ENCODE measurements around the gene CDIP1.

Gene CDIP1

DNA sequence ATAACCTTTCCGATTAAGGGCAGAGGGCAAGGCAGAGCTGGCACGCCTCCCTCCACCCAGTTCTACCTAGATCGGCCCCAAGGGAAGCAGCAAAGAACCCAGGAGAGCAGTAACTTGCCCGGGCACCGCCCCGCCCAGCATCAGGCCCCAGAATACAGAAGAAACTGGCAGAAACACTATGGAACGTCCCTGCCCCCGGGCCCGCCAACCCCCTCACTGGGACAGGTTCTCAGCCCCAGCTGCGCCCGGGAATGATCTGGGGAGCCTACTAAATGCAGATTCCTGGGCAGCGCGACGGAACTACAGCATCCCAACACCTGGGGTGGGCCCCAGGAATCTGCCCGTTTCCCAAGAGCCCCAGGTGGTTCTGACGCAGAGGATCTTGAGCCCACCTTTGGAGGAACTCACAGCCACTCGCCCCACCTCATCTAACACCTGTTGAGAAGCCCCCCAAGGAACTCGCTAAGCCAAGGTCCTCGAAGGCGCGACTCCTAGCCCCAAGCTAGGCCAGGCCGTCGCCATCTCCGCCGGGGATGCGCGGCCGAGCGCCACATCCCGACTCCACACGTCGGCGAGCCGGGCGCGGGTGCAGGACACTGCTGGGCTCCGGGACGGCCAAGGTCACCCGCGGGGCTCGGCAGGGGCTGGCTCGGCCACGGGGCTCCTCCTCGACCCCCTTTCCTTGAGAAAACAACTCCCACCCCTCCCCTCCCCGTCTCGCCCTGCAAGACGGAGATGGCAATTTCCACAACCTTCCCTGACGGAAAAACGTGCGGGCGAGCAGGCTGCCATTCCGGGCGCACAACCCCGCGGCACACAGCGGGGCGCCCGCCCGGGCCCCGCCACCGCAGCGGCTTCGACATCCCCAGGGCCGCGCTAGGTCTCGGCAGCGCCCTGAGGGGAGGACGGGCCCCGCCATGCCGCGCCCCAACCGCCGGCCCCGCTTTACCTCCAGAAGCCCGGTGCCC, 913 bp downstream of the CDIP1 start:
- DNase-seq (ENCODE audit: low spot score) = peak; percentile 62

DNA sequence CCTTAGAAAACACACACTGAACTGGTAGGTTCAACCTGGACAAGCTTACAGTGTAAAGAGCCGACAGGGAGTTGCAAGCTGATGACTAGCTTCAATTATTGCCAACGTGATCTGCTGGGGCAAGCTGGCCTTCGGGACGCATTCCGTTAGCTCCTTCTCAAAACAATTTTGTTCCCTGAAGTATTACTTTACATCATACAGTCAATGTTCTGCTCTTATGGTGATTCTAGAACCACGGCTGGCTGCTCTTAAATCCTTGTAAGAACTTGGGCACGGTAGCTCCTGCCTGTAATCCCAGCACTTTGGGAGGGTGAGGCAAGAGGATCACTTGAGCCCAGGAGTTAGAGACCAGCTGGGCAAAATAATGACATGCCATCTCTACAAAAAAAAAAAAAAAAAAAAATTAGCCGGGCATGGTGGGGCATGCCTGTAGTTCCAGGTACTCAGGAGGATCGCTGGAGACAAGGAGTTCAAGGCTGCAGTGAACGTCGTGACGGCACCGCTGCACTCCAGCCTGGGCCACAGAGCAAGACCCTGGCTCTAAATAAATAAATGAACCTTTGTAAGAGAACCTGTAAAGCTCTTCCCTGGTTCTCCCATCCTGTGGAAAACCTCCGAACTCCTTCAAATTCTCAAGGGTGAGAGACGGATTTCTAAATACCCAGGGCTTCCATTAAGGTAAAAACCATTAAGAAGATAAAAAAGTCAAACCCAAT, 2.0 kb downstream of the CDIP1 start:
- no peak for DNase-seq (ENCODE audit: low spot score)

DNA sequence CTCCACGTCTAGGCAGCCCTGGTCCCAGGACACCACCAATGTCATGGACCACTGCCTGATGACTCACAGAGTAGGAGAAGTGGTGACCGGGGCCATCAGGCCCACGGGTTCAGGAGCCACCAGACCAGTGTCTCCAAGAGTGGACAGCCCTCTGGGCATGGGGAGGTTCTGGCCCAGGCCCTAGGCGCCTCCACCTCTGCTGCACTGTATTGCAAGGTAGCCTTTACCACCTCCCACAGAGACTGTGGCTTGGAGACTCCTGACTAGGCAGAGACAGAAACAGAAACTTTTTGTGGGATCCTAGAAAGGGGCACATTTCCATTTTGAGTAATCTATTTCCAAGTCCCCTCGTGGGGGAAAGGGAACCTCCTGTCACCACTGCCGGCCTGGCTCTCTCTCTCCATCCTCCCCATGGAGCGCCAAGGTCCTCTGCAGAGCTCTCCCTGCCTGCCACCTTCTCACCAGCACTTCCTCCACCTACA, 2.9 kb downstream of the CDIP1 start:
- DNase-seq (ENCODE audit: low spot score) = no peak

DNA sequence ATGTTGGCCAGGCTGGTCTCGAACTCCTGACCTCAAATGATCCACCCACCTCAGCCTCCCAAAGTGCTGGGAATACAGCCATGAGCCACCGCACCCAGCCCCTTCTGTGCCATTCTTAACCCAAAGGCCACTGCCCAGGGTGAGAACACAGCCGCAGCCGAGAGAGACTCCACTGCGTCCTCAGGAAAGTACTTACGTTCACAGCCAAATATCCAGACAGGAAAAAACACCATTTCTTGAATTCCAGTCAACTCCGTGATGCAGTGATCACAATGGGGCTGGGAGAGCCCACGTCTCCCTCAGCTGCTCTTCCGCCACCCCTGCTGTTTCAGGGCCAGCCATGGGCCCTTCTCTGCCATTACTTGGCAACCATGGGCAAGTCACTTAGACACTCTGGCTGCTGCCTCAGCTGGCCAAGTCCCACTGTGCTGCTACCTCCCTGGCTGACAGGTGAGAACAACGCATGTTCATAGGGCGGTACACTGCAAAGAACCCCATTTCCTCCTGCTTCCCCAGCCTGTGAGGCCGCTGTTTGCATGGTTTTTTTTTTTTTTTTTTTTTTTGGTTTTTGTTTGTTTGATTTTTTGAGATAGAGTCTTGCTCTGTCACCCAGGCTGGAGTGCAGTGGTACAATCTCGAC, 4.3 kb downstream of the CDIP1 start:
- no peak for DNase-seq (ENCODE audit: low spot score)

DNA sequence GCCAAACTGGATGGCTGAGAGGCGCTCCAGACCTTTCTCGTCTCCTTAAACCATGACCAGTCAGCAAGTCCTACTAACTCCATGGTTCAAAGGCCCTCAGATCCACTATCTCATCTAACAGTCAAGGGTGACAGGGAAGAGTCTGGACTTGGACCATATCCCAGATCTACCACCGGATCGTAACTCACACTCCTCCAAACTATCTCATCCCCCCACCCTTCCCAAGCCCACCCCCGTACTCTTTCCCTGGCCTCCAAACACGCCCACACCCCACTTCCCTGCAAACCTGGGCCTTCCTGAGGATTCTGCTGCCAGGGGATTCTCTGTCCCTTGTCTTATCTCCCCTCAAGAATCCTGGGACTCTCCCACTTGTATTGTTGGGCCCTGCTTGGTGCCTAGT, 5.1 kb downstream of the CDIP1 start:
- DNase-seq (ENCODE audit: low spot score) = no peak

DNA sequence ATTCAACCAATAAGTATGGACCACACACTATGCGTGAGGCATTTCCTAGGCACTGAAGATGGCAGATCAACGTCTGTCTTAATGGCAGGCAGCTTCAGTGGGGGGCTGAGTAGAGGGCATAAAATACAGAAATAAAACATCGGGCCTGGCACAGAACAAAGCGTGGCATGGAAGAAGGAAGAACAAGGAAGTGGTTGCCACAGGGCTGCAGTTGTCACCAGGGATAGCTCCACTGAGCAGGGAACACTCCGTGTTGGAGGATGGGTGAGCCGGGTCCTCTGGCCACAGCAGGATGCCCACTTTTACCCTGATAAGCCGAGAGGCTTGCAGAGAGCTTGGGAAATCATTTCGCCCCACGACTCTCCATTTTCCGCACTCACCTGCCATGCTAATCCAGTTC, 6.3 kb downstream of the CDIP1 start:
- DNase-seq (ENCODE audit: low spot score) = no peak

DNA sequence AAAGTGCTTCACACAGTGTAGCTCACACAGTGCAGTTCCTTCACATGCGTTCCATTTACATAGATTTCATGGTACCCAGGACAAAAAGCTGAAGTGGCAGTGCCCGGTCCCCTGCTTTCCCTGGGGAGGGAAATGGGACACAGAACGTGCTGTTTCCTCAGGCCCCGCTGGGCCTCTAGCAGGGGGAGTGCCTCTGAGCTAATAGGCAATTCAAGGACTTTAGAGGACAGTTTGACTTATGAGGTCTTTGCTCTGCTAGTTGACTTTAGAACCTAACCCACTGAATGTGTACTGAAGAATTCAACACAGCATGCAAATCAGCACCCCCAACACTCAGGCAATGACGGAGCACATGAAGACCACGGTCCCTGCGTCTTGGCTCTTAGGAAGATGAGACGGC, 6.8 kb downstream of the CDIP1 start:
- DNase-seq (ENCODE audit: low spot score) = no peak

DNA sequence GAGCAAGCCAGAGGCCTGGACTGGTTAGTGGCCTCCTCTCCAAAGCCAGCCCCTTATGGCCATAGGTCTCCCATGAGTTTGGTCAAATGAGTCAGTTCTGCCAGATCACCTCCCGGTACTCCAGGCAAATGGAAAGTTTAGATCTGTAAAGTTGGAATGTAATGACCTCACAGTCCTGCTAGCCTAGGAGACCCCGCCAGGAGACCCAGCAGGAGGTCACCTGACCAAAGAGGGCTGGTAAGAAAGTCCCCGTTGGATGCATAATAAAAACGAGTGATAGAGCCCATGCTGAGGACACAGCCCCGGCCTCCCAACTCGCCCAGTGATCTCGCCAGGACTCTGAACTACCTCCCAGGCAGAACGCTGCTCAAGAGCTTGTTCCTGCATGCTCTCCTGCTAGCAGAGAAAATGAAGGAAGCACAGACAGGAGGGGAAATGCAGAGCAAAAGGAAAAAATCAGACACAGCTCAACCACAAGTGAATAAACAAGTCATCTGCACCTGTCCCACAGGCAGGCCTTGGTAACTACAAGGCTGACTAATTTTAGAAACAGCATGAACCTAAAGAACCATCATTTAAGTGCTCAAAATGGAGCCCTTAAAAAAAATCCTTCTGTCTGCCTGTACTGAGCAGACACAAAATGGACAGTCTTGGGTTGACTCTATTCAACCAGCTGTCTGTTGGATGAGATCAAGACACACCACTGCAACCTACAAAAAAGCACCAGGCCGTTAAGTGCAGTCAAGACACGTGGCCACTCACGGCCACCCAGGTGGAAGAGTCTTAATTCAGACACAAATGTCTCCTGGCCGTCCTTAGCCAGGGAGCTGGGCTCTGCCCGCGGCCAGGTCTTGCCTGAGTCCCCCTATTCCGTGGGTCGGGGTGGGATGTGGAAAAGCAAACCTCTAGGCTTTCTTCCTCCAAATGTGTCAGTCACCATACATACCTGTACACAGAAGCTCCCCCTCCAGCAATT, 9.2 kb downstream of the CDIP1 start:
- peak; percentile 64 for DNase-seq (ENCODE audit: low spot score)

DNA sequence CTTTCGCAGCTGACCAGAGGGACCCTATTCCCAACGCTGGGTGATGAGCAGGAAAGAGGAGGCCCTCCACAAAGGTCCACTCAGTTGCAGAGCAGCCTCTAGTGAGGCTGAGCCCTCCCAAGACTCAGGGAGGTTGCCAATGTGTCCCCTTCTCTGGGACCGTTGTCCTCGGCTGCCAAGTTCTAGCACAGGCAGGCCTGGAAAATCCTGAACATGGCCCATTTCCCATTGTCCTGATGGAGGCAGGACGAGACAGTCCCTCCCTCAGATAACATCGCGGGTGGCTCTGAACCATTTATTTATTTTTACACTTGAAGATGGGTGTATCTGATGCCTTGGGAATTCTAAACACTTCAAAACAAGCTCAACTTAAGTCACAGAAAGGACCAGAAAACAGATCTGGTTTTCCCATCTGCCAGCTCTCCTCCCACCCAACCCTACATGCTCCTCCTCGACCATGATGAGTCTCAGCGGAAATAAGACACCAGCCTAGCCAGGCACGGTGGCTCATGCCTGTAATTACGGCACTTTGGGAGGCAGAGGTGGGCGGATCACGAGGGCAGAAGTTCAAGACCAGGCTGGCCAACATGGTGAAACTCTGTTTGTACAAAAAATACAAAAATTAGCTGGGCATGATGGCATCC, 12.8 kb downstream of the CDIP1 start:
- no peak for DNase-seq (ENCODE audit: low spot score)

DNA sequence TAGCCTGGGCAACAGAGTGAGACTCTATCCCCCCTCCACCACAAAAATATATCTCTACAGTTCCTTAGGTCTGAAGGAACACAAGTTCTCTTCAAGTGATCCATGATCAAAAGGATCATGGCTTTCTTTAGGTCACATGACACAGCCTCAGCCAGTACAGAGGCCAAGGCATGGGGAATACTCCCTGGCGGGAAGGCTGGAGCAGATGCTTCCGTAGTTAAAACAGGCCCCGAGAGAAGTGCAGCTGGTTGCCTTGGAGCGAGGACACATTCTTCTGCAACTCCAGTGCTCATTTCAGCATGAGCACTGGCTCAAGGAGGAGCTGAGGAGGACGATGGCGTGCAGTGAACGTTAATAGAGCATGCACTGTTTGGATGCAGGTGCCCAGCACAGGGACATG, 13.5 kb downstream of the CDIP1 start:
- no peak for DNase-seq (ENCODE audit: low spot score)

DNA sequence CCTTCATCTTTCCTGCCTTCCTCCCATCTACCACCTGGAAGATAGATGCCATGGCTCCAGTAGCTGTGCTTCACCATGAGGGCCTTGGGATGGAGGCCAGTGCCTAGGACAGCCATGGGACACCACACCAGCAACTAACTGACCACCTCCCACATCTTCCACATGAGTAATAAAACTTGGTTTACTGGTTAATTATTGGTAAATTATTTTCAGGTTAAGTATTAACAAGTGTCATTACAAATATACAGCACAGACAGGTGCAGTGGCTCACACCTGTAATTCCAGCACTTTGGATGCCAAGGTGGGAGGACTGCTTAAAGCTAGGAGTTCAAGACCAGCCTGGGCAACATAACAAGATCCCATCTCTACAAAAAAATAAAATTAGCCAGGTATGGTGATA, 14.0 kb downstream of the CDIP1 start:
- DNase-seq (ENCODE audit: low spot score) = no peak

DNA sequence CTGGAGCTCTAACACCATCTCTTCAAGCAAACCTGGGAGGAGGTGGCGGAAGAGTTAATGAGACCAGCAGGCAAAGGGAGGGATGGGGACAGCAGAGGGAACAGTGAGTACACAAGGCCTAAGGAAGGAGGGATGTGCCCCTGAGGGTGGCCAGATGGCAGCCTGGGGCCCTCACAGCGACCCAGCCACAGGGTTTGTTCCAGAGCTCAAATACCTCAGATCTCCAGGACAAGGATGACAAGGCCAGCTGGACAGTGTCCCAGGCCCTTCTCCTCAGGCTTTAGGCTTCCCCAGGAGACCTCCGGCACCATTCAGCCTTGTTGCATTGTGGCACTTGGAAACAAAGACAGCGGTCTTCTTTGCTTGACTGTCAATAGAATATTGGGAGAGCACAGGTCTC, 14.9 kb downstream of the CDIP1 start:
- DNase-seq (ENCODE audit: low spot score) = no peak

DNA sequence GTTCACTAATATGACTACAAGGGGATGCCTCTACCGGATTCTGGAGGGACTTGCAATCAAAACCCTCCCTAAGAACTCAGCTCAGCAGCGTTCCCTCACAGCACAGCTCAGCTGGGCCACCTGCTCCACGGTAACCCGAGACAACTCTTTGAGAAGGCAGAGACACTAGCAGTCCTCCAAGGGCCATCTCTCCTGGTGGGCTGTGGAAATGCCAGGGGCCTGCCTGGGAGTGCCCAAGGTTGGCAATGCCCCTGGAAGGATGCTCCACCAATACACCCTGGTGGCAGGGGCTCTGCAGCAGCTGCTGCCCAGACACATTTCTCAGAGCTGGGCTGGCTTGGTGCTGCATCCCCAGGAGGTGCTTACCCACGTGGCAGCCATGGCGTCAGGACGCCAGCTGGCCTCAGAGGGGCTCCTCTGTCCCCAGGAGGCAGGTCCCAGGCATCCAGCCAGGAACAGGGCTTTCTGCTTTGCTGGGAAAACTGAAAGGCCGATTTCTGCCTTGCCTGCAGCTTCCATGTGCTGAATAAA, 16.5 kb downstream of the CDIP1 start:
- DNase-seq (ENCODE audit: low spot score) = peak; percentile 42

DNA sequence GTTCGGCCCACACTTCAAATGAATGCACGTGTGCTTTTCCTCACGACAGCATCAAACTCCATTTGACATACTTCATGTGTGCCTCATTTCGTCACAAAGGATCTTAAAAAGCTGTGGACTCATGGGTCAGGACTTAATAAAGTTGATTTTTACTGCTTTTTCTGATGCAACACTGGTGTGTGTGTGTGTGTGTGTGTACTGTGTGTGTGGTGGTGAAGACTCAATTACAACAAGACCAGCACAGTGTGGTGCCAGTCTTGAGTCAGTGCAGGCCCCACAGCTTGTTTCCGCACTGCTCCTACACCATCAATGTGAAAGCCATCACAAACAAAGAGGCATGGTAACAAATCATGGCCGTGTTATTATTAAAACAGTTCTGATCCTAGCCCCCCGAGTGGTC, 17.7 kb downstream of the CDIP1 start:
- no peak for DNase-seq (ENCODE audit: low spot score)

DNA sequence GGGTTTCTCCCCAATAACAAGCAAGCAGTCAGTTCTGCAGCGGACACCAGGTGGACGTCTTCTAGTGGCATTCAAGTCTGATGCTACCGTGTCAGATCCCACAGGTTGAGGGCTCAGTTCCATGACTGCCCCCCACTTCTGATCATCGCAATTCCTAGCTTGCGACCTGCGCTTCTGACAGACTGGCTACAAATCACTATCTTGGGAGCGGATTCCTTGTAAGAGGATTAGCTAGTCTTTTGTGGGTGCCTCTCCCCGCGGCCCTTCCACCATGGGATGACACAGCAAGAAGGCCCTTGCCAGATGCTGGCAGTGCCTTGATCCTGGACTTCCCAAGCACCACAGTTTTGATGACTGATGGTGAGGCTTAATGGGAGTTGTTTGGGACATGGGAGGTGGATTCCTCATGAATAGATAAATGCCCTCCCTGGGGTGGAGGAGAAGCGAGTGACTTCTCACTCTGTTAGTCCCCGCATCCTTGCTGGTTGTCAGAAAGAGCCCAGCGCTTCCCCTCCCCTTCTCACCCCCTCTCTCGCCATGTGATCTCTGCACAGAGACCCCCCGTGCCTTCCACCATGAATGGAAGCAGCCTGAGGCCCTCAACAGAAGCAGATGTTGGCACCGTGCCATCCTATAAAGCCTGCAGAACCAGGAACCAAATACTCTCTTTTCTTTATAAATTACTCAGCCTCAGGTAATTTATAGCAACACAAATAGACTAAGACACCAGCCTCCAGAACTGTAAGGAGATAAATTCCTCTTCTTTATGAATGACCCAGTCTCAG, 19.1 kb downstream of the CDIP1 start:
- DNase-seq (ENCODE audit: low spot score) = no peak

DNA sequence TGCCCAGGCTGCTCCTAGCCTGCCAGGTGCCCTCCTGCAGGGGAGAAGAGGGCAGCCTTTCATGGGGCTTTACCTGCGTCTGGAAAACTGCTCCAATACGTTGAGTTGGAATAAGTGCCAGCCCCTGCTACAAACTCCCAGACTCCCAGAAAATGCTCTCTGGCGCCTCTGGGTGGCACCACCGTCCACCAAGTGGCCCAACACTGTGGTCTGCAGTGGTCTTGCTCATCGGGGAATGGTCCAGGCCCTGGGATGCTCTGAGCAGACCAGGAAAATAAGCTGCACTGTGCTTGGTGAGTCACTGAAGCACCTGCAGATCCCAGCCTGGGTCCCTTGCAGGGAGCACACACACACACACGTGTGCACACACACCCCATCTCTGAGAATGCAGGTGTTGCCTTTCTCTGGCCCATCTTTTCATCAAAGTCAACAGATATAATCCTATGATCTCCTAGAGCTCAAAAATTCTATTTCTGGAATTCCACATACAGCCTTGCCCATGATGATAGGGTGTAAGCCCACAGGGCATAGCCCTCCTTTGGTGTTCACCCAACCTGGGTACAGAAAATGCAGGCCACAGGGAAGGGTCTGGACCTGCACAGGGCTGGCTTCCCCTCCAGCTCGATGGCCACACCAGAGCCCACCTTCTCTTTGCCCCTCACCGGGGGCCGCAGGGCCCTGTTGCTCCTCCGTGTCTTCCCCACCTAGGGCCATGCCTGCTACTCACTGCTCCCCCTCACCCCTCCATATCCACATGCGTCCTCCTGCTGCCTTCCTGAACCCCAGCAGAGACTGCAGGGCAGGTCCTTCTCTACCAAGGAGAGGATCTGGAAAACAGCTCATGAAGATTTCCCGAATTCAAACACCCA, 20.5 kb downstream of the CDIP1 start:
- DNase-seq (ENCODE audit: low spot score) = peak; percentile 74

DNA sequence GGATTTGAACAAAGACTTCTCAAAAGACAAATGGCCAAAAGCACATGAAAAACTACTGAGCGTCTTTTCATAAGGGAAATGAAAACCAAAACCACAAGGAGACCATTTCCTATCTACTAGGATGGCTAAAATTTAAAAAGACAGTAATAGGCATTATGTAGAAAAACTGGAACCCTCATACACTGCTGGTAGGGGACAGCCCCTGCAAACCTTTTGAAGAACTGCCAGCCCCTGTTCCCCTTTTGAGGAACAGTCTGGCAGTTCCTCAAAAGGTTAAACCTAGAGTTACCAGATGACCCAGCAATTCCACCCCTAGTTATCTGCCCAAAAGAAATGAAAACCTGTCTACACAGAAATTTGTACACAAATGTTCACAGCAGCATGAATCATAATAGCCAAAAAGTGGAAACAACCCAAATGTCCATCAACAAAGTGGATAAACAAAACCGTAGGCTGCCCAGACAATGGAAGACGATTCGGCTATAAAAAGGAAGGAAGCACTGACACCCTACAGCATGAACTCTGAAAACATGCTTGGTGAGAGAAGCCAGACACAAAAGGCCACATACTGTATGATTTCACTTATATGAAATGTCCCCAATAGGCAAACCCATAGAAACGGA, 22.9 kb downstream of the CDIP1 start:
- no peak for DNase-seq (ENCODE audit: low spot score)

DNA sequence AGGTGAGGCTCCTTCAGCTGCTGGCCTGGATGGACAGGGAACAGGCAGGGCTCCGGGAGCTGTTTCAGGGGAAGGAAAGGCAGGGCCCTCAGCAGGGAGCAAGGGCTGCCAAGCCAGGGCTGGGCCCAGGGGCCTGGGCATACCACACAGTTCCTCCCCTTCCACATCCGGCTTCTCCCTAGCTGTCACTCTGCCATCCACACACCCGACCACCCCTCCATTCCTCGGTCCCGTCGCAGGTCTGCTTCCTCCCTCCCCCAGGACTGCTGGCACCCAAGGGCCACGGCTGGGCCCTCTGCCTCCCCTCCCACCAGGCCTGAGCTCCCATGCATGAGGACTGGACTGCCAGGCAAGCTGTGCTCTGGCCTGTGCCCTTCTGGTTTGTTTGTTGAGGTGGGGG, 24.0 kb downstream of the CDIP1 start:
- no peak for DNase-seq (ENCODE audit: low spot score)

Data from iPS-NIHi11 (cell line).